Activated CD8-positive, alpha-beta T cell treated with anti-CD3 and anti-CD28 coated beads for 36 hours (primary cell): ENCODE results near the gene SMOC1. TPM values are rescaled to one million over a fixed set of nuclear protein-coding genes. Genes with fewer than 3 reads are reported as not detected.

Experiments used
- ATAC-seq: fragments of 200-7000 bp; cut with Tn5 transposase; one replicate; pipeline ENCODE4 v1.10.0; 2021; ENCODE audit warnings: mild to moderate bottlenecking, moderate library complexity
- CTCF ChIA-PET: fragments of 350-600 bp; sonication (Branson Sonifier 250); formaldehyde crosslinking; loops from one replicate; lab custom pipeline; 2021; ENCODE audit warnings: antibody characterized with exemption; lab: Charles Lee
- POLR2A ChIA-PET: fragments of 350-600 bp; sonication (Branson Sonifier 250); formaldehyde crosslinking; loops from one replicate; lab custom pipeline; 2021; ENCODE audit warnings: antibody characterized with exemption; lab: Charles Lee
- DNase-seq: peaks from one replicate; pipeline ENCODE4 v3.0.0-alpha.2; 2020
- H3K27ac Mint-ChIP-seq: one replicate; pipeline ENCODE4 v1.8.0; 2021; ENCODE audit warnings: mild to moderate bottlenecking, mixed read lengths
- H3K27me3 Mint-ChIP-seq: one replicate; pipeline ENCODE4 v1.8.0; 2021; ENCODE audit warnings: mixed read lengths
- H3K36me3 Mint-ChIP-seq: one replicate; pipeline ENCODE4 v1.8.0; 2021; ENCODE audit warnings: low read depth, mixed read lengths
- H3K4me1 Mint-ChIP-seq: one replicate; pipeline ENCODE4 v1.8.0; 2021; ENCODE audit warnings: low read depth, mixed read lengths
- H3K4me3 Mint-ChIP-seq: one replicate; pipeline ENCODE4 v1.8.0; 2021; ENCODE audit warnings: mild to moderate bottlenecking, moderate library complexity, mixed read lengths
- H3K9me3 Mint-ChIP-seq: one replicate; pipeline ENCODE4 v1.8.0; 2021; ENCODE audit warnings: mixed read lengths
- intact Hi-C: fragments of 100-400 bp; cut with micrococcal nuclease; formaldehyde crosslinking; loops from one replicate; pipeline ENCODE4 v1.10.0; 2022
- total RNA-seq, 2 experiments: library from RNA; stranded (reverse); gene quantifications; one replicate each; pipeline ENCODE4 v1.2.3, GENCODE V29; 2021
- TF ChIP-seq, protein P1 (sequence below): fragments of 200-600 bp; IDR thresholded peaks from one replicate; pipeline ENCODE4 v1.8.0; 2022; ENCODE audit warnings: antibody characterized with exemption, mild to moderate bottlenecking

Gene SMOC1
- total RNA-seq, 2 experiments from 2014 or later: not detected

DNA sequence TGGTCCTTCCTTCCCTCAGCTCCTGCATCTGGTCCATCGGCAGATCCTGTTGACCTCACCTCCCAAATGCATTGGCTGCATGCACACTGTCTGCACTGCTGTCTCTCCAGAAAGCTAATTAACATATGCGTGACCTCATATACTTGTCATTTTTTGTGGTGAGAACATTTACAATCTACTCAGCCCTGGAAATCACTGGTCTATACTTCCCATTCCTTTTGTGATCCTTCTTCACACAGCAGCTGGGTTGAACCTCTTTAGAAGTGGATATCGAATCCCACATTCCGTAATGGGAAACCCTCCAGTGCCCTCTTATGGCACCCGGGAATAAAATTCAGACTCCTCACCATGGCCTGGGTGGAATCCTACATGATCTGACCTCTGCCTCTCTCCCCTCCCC is 45.0 kb downstream of the SMOC1 start:
- POLR2A ChIA-PET: no interaction called here
- Mint-ChIP-seq H3K36me3 (no peaks in the 10 kb centered on the region), H3K4me3 (no peak overlapping the region), H3K9me3 (no peaks in the 10 kb centered on the region), H3K4me1 (no peaks in the 10 kb centered on the region), H3K27me3 (peaks cover 17% of the 10 kb centered on the region), H3K27ac (no peak overlapping the region)
- ATAC-seq: no peak
- intact Hi-C loops: no loop called here
- CTCF ChIA-PET: no interaction called here
- DNase-seq: no peak
- TF ChIP-seq, protein P1, sequence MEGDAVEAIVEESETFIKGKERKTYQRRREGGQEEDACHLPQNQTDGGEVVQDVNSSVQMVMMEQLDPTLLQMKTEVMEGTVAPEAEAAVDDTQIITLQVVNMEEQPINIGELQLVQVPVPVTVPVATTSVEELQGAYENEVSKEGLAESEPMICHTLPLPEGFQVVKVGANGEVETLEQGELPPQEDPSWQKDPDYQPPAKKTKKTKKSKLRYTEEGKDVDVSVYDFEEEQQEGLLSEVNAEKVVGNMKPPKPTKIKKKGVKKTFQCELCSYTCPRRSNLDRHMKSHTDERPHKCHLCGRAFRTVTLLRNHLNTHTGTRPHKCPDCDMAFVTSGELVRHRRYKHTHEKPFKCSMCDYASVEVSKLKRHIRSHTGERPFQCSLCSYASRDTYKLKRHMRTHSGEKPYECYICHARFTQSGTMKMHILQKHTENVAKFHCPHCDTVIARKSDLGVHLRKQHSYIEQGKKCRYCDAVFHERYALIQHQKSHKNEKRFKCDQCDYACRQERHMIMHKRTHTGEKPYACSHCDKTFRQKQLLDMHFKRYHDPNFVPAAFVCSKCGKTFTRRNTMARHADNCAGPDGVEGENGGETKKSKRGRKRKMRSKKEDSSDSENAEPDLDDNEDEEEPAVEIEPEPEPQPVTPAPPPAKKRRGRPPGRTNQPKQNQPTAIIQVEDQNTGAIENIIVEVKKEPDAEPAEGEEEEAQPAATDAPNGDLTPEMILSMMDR: no peak

DNA sequence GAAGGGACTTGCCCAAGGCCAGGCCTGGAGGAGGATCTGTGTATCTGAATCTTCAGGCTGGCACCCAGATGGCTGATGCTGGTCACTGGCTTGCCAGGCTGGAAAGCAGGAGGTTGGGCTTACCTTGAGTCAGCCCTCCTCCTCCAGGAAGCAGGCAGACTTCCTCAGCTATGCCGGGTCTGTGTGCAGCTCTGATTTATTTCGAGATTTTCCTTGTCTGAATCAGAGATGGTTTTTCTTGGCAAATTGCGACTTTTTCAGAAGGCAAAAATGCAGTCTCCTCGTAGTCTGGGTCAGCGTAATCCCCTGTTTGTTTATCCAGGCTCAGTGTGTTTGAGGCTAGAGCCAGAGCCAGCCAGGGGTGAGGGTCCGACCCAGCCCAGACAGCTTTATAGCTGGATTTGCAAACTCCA is 48.9 kb downstream of the SMOC1 start:
- no peak overlapping the region for H3K4me3 Mint-ChIP-seq
- ATAC-seq (no peak), DNase-seq (no peak)
- intact Hi-C loops: no loop called here
- no peaks in the 10 kb centered on the region for H3K4me1 Mint-ChIP-seq
- ChIA-PET CTCF (interaction anchor here (1.9 kb wide), 1 partner anchor 145 kb away, joined by 4 read pairs; no protein-coding TSS in a partner anchor), POLR2A (interaction anchor here (1.0 kb wide), 1 partner anchor 24 kb away, joined by 3 read pairs; no protein-coding TSS in a partner anchor)
- peaks cover 15% of the 10 kb centered on the region for H3K27me3 Mint-ChIP-seq
- no peak overlapping the region for H3K27ac Mint-ChIP-seq
- H3K9me3 Mint-ChIP-seq: no peaks in the 10 kb centered on the region
- TF ChIP-seq, protein P1: no peak
- H3K36me3 Mint-ChIP-seq: no peaks in the 10 kb centered on the region

DNA sequence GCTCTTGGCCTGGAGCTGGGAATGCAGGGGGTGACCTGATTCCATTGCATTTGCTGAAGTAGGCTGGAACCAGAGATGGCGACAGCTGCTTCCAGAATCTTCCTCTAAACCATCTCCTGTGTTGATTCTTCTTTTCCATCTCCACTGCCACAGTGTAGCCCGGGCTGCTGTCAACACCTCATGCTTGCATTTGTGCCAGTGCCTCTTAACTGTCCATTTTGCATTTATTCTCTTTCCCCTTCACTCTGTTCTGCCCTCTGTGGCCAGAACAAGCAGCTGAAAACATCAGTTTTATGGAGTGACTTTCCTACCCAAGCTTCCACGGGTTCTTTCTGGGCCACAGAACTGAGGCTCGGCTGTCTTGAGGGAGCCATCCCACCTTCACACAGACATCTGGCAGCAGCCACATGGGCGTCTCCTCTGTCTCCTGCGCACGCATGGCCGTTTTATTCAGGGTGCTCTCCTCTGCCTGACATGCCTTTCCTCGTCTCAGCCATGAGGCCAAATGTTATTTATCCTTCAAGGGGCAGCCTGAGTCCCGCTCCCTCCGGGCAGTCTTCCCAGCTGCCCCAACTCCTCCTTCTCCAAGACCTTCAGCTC is 51.7 kb downstream of the SMOC1 start:
- no peak overlapping the region for H3K4me3 Mint-ChIP-seq
- no peaks in the 10 kb centered on the region for H3K9me3 Mint-ChIP-seq
- no peaks in the 10 kb centered on the region for H3K4me1 Mint-ChIP-seq
- DNase-seq: no peak
- ChIA-PET CTCF (interaction anchor here (0.8 to 1.7 kb wide), 3 partner anchors 14 to 112 kb away, joined by 3 to 7 read pairs (median 3); no protein-coding TSS in a partner anchor), POLR2A (no interaction called here)
- peaks cover 20% of the 10 kb centered on the region for H3K27me3 Mint-ChIP-seq
- no peak overlapping the region for H3K27ac Mint-ChIP-seq
- H3K36me3 Mint-ChIP-seq: no peaks in the 10 kb centered on the region
- TF ChIP-seq, protein P1: no peak
- intact Hi-C loops: no loop called here
- ATAC-seq: no peak

DNA sequence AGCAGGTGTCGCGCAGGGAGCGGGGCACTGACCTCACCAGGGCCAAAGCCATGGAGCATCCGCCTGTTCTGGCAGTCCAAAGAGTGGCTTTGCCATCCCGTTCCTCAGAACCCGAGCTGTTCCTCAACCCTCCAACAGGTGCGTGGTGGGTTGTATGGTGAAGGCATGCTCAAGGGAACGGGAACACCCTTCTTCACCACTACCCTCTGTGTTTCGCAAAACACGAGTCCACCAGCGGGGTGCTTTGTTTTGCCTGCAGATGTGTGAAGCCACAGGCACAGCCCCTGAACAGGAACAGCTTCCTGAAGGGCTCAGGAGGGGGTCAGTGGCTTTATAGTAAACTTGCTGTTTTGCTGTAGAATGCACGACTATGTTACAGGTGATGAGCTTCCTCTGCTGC is 52.7 kb downstream of the SMOC1 start:
- TF ChIP-seq, protein P1: no peak
- intact Hi-C loops: no loop called here
- ATAC-seq: no peak
- Mint-ChIP-seq H3K9me3 (no peaks in the 10 kb centered on the region), H3K27ac (no peak overlapping the region), H3K27me3 (peaks cover 20% of the 10 kb centered on the region), H3K36me3 (no peaks in the 10 kb centered on the region), H3K4me1 (no peaks in the 10 kb centered on the region), H3K4me3 (no peak overlapping the region)
- CTCF ChIA-PET: interaction anchor here (1.0 to 1.7 kb wide), 2 partner anchors 96 to 114 kb away, joined by 3 to 7 read pairs; no protein-coding TSS in a partner anchor
- no peak for DNase-seq
- POLR2A ChIA-PET: no interaction called here

DNA sequence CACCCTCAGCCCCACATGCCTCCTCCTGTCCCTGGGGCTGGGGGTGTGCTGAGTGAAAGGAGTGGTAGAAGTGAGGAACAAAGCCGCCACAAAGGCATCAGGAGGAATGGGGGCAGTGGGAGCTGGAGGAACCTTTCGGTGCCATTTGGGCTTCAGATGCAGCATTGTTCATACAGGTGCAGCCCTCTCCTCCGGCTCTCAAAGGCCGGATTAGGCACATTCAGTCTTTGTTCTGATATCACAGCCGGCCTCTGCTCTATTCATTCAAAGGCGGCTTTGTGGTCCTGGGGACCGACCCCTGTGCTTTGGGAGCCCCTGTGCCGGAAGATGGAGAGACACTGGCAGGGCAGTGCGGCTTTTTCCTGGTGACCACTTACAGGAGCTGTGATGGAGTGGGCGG is 53.2 kb downstream of the SMOC1 start:
- Mint-ChIP-seq H3K36me3 (no peaks in the 10 kb centered on the region), H3K9me3 (no peaks in the 10 kb centered on the region), H3K4me1 (no peaks in the 10 kb centered on the region), H3K27ac (no peak overlapping the region), H3K4me3 (no peak overlapping the region), H3K27me3 (peaks cover 20% of the 10 kb centered on the region)
- TF ChIP-seq, protein P1: no peak
- ChIA-PET CTCF (interaction anchor here (1.7 kb wide), 1 partner anchor 114 kb away, joined by 7 read pairs; no protein-coding TSS in a partner anchor), POLR2A (no interaction called here)
- ATAC-seq: no peak
- intact Hi-C loops: no loop called here
- no peak for DNase-seq
